ENCODE data around the gene GPC6. TPM values are rescaled to one million over a fixed set of nuclear protein-coding genes. Genes with fewer than 3 reads are reported as not detected.

Gene GPC6
- polyA plus RNA-seq, 10 donors, result 8.0 to 21.9 (median 15.3) TPM

DNA sequence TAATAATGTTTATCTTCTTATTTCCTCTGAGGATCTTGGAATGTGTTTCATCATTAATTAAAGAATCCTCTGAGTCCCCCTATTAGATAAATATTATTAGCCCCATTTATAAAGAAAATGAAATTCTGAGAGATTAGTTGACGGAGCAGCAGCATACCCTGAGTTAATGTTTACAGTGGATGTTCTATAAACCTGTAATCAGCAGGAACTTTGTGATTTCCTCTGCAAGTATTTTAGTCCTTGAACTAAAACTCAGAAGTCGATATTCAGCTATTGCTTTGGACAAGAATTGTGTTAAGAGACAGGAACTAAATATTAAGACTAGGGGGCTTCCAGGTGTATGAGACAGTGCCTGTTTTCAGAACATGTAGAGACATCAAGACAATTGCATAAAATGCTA lies 1009.5 kb downstream of the GPC6 start:
- no peak for DNase-seq

DNA sequence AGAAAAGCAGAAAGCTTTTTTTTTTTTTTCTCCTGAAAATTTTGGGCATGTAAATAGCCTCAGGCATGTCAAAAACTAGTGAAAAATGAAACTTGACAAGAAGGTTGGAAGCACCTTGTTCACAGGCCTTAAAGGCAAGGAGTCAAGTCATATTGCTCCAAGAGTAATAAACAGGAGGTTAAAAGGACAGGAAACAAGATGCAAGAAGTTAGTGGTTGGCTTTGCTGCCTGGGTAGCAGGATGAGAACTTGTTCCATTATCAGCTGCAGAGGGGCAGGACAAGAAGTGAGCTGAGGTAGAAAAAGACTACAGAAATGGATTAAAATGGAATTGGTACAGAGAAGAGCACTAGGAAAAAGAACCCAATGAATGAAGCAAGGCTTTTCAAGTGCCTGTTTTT lies 1010.3 kb downstream of the GPC6 start:
- no peak for DNase-seq

GRCh38 chr13:94239135-94239534 lies 1012.5 kb downstream of the GPC6 start:
- DNase-seq, result no peak

DNA sequence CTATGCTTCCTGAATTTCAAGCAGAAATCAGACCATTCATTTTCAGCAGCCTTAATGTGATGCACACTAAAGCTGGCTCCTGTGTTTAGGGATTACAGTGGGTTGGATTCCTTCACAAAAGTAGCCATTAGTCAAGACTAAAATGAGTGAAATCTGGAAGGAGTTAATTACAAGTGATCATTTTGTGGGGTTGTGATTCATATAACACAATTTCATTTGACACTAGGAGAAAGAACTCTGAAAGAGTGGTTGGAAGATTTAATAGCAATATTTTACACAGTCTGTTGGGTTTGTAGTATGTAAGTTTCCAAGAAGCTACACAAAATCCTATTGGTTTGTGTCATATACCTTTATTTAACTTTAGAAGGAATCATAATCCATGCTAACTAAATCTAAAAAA lies 1015.9 kb downstream of the GPC6 start:
- DNase-seq, result no peak

GRCh38 chr13:94243551-94243950 lies 1016.9 kb downstream of the GPC6 start:
- DNase-seq, result no peak

GRCh38 chr13:94246495-94246894 lies 1019.9 kb downstream of the GPC6 start:
- DNase-seq, result no peak

GRCh38 chr13:94247890-94248289 lies 1021.3 kb downstream of the GPC6 start:
- DNase-seq, result no peak

- no peak for DNase-seq
Observed at GRCh38 chr13:94248454-94249228, 1022.0 kb downstream of the GPC6 start.

- peak in 1 of 3 donors; percentile 75 for DNase-seq
Observed at GRCh38 chr13:94249512-94249911, 1022.9 kb downstream of the GPC6 start.

GRCh38 chr13:94251831-94252608 lies 1025.4 kb downstream of the GPC6 start:
- peak; percentile 63 to 70 (median 67) for DNase-seq

- DNase-seq, result no peak
Observed at GRCh38 chr13:94254737-94255136, 1028.1 kb downstream of the GPC6 start.

DNA sequence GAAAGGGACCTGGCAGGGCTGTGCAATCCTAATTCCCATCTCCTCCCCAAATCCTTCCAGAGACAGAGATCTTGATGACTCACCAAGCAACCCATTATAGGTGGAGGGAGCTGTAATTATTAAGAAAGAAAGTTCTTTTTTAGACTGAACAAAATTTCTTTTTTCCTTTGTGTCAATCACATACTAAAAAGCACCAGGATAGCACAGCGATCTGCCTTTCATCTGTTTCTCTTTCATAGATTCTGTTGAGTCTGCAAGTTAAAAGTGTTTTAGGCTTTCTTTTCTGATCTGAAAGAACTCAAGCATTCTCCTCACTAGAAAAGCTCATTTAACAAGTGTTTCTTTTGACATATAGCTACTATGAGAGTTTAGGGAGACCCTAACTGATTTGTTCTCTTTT lies 1030.1 kb downstream of the GPC6 start:
- DNase-seq, result no peak

DNA sequence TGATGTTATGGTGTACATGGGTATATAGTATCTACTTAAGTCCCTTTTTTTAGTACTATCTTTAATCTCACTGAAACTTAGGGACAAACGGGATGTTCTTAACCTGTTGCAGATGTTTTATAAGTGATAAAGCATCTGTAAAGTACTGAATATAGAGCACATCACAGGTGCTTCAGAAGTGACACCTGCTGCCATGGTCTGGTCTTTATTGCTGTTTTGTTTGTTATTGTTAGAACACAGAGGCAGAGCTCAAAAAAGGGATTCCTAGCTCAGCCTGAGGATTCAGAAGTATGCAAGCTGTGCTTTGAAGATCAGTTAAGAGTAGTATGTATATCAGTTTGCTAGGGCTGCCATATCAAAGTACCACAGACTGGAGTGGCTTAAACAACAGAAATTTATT lies 1033.4 kb downstream of the GPC6 start:
- no peak for DNase-seq

DNA sequence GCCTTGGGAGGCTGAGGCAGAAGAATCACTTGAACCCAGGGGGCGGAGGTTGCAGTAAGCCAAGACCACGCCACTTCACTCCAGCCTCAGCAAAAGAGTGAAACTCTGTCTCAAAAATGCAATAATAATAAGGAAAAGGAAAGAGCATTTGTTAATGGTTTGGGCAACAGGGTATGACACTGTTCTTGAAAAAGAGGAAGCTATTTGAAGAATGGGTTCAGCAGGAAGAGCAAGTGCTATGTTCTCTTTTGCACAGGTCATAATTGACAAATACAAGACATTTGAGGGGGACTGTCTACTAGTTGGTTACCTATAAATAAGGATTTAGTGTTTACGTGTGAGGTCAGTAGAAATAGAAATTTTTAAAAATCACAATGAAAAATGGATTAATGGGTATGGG lies 1034.6 kb downstream of the GPC6 start:
- no peak for DNase-seq

- no peak for DNase-seq
Observed at GRCh38 chr13:94263038-94263437, 1036.4 kb downstream of the GPC6 start.

DNA sequence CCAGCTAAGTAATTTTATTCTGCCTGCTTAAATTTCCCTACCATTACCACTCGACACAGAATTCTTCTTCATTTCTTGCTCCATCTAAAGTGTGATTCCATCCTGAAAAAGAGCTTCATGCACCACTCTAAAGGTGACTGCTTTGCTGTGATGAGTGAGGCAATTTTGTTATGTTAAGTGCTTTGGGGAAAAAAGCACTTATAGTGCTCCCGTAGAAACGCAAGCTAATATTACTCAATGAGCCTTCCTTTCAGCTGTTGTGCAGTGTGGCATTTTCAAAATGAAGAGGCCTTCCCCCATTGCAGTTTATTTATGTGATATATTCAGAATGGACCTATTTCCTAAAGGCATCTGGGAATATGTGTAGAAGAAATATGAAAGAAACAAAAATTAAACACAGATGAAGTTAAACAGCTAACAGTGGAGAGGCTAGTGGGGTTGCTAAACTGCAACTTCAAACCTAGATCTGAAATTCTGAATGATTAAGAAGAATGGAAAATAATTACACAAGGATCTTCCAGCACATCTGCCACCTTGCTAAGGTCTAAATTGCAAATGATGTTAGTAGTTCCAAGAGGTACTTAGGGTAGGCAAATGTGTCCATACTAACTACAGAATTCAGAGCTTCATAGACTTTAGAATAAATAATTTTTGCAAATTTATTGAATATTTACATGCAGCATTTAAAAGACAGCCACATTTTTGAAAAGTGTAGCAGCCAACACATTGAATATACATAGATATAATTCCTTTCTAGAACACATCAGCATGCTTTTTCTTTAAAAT lies 1041.2 kb downstream of the GPC6 start:
- DNase-seq, result no peak

GRCh38 chr13:94268661-94269060 lies 1042.1 kb downstream of the GPC6 start:
- no peak for DNase-seq

- no peak for DNase-seq
Observed at GRCh38 chr13:94269557-94269956, 1043.0 kb downstream of the GPC6 start.

DNA sequence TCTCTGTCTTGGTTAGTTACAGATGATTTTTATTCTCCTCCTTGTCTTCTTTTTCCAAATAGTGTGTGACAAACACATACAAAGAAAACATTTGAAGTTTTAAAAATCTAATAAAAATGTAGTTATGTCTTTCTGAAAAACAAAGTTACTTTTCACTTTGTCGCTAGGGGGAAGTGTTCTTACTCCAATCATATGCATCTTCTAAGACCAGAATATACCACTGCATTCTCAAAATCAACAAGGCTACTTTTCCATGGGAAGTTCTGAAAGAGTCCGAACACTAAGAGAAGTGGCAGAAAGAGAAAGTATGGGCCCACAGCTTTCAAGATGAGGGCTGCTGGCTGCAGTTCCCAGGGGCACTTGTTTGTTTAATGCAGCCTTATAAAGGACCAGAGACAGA lies 1043.9 kb downstream of the GPC6 start:
- no peak for DNase-seq

DNA sequence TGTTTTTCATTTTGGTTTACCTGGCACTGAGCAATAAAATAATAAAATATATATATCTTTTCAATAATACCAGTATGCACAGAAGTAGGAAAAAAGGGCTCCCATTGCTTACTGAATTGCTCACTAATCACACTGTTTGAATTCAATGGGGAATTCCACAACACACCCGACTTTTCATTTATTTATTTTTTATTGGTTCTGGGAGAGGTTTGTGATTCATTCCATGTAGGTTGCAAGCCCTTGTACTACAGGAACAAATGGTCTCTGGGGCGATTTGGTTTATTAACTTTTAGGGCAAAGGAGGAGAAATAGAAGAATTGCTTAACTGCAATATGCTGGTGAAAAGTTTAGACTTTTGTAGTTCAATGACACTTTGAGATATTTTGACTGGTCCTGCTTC lies 1045.4 kb downstream of the GPC6 start:
- DNase-seq, result no peak

GRCh38 chr13:94280349-94280748 lies 1053.7 kb downstream of the GPC6 start:
- no peak for DNase-seq

- no peak for DNase-seq
Observed at GRCh38 chr13:94280845-94281244, 1054.2 kb downstream of the GPC6 start.

DNA sequence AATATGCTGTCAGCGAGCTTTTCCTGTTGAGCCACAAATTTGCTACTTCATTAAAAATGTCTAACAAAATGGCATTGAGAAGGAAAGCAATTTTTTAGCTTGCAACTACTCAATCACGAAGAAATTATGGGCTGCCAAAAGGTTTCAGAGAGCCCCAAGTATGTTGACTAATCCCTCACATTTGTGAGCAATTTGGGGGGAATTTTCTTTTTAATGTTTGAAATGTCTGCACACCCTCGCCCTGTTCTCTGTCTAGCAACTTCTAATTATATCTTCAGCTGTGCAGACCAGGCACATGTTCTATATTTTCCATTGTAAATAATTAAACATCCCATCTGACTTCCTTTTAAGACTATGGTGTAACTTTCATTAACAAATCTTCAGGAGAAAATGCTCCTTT lies 1060.0 kb downstream of the GPC6 start:
- DNase-seq, result no peak
